Gastrocnemius medialis (tissue), 4 donors: ENCODE measurements around the gene GRIA3.

Experiments
- CTCF ChIP-seq, 5 experiments: fragments of 450-650 bp in 3 of 5; fragments of 200-600 bp in 2 of 5; sonication (generic) in 2 of 5; IDR thresholded peaks in 4 of 5; conservative IDR thresholded peaks in 1 of 5; 1 replicate in 4 of 5; 2 replicates in 1 of 5; pipeline ENCODE4 v1.5.1; 2016 to 2019; ENCODE audit warnings: antibody characterized with exemption in 5 of 5, mild to moderate bottlenecking in 3 of 5, moderate library complexity in 3 of 5
- POLR2A ChIP-seq, 2 donors: fragments of 450-650 bp; IDR thresholded peaks; one replicate each; pipeline ENCODE4 v1.6.1; 2017; ENCODE audit warnings: antibody characterized with exemption in 2 of 2, mild to moderate bottlenecking in 2 of 2, moderate library complexity in 2 of 2

GRCh38 chrX:123203772-123204171 lies 19.7 kb downstream of the GRIA3 start:
- TF ChIP-seq CTCF (IDR thresholded peaks at IDR 0.05 in 4 of 5, conservative IDR thresholded peaks at IDR 0.05 in 1 of 5) (no peak), POLR2A (IDR thresholded peaks at IDR 0.05) (no peak)
